ENCODE data around the gene GUK1.
A peak's percentile ranks its signal among the peaks of the same experiment; 100 is the strongest.

Gene GUK1

GRCh38 chr1:228144193-228144992, 4.3 kb downstream of the GUK1 start:
- Histone ChIP-seq H3K9ac (ENCODE audit: low read depth, low read length) (peak overlapping the region; percentile 8; the same call in 1 of the 2 replicates), H3K27me3 (ENCODE audit: insufficient read depth, low read length, poor library complexity) (no peaks in the 10 kb centered on the region), H3K9me3 (ENCODE audit: insufficient read depth, low read length, severe bottlenecking) (no peaks in the 10 kb centered on the region), H3K4me2 (ENCODE audit: insufficient read depth, low read length) (peak overlapping the region; percentile 95; the same call in 1 of the 2 replicates), H2AFZ (ENCODE audit: low read depth, low read length) (no peak overlapping the region), H3K36me3 (ENCODE audit: insufficient read depth, low read length) (peaks cover 84% of the 10 kb centered on the region), H4K20me1 (ENCODE audit: insufficient read depth, low read length) (peaks cover 86% of the 10 kb centered on the region), H3K79me2 (ENCODE audit: insufficient read depth, low read length) (peaks cover 74% of the 10 kb centered on the region), H3K27ac (ENCODE audit: low read length) (no peak overlapping the region), H3K4me1 (ENCODE audit: insufficient read depth, low read length) (peaks cover 41% of the 10 kb centered on the region), H3K4me3 (ENCODE audit: low read depth in 1 of 2, low read length in 2 of 2) (no peak overlapping the region)
- TF ChIP-seq CTCF (IDR thresholded peaks at IDR 0.05; ENCODE audit: borderline replicate concordance, extremely low read depth, low read length, poor library complexity, severe bottlenecking) (no peak), EZH2 (IDR thresholded peaks at IDR 0.05; ENCODE audit: borderline replicate concordance, low read depth, low read length, severe bottlenecking) (no peak)
- ATAC-seq (ENCODE audit: insufficient read depth, low read depth) (no peak), DNase-seq (peak; percentile 27)

GRCh38 chr1:228144993-228145343, 4.9 kb downstream of the GUK1 start:
- Histone ChIP-seq H3K9ac (ENCODE audit: low read depth, low read length) (peak overlapping the region; percentile 8; the same call in 1 of the 2 replicates), H3K4me2 (ENCODE audit: insufficient read depth, low read length) (no peak overlapping the region), H4K20me1 (ENCODE audit: insufficient read depth, low read length) (peaks cover 89% of the 10 kb centered on the region), H3K4me1 (ENCODE audit: insufficient read depth, low read length) (peaks cover 39% of the 10 kb centered on the region), H3K79me2 (ENCODE audit: insufficient read depth, low read length) (peaks cover 74% of the 10 kb centered on the region), H3K27me3 (ENCODE audit: insufficient read depth, low read length, poor library complexity) (no peaks in the 10 kb centered on the region), H3K4me3 (ENCODE audit: low read depth in 1 of 2, low read length in 2 of 2) (no peak overlapping the region), H3K27ac (ENCODE audit: low read length) (no peak overlapping the region), H3K36me3 (ENCODE audit: insufficient read depth, low read length) (peaks cover 89% of the 10 kb centered on the region), H3K9me3 (ENCODE audit: insufficient read depth, low read length, severe bottlenecking) (no peaks in the 10 kb centered on the region), H2AFZ (ENCODE audit: low read depth, low read length) (no peak overlapping the region)
- DNase-seq (no peak), ATAC-seq (ENCODE audit: insufficient read depth, low read depth) (no peak)
- no peak for TF ChIP-seq EZH2 (IDR thresholded peaks at IDR 0.05; ENCODE audit: borderline replicate concordance, low read depth, low read length, severe bottlenecking)
- no peak for TF ChIP-seq CTCF (IDR thresholded peaks at IDR 0.05; ENCODE audit: borderline replicate concordance, extremely low read depth, low read length, poor library complexity, severe bottlenecking)

- peaks cover 84% of the 10 kb centered on the region for H3K36me3 ChIP-seq (ENCODE audit: insufficient read depth, low read length)
- H4K20me1 ChIP-seq (ENCODE audit: insufficient read depth, low read length) = peaks cover 91% of the 10 kb centered on the region
- H3K27me3 ChIP-seq (ENCODE audit: insufficient read depth, low read length, poor library complexity) = no peaks in the 10 kb centered on the region
- no peak overlapping the region for H3K9ac ChIP-seq (ENCODE audit: low read depth, low read length)
- H3K27ac ChIP-seq (ENCODE audit: low read length) = no peak overlapping the region
- H3K4me2 ChIP-seq (ENCODE audit: insufficient read depth, low read length) = no peak overlapping the region
- H3K79me2 ChIP-seq (ENCODE audit: insufficient read depth, low read length) = peaks cover 67% of the 10 kb centered on the region
- no peak overlapping the region for H3K4me3 ChIP-seq (ENCODE audit: low read depth in 1 of 2, low read length in 2 of 2)
- no peak overlapping the region for H2AFZ ChIP-seq (ENCODE audit: low read depth, low read length)
- H3K4me1 ChIP-seq (ENCODE audit: insufficient read depth, low read length) = peaks cover 37% of the 10 kb centered on the region
- TF ChIP-seq CTCF (IDR thresholded peaks at IDR 0.05; ENCODE audit: borderline replicate concordance, extremely low read depth, low read length, poor library complexity, severe bottlenecking) = no peak
- TF ChIP-seq EZH2 (IDR thresholded peaks at IDR 0.05; ENCODE audit: borderline replicate concordance, low read depth, low read length, severe bottlenecking) = no peak
- ATAC-seq (ENCODE audit: insufficient read depth, low read depth) = no peak
- no peak for DNase-seq
- H3K9me3 ChIP-seq (ENCODE audit: insufficient read depth, low read length, severe bottlenecking) = no peaks in the 10 kb centered on the region
Observed at GRCh38 chr1:228145463-228146416, 5.7 kb downstream of the GUK1 start.
